Measurements from ENCODE around the gene DNAJB11.

- no peak for TF ChIP-seq CTCF (IDR thresholded peaks at IDR 0.05; ENCODE audit: insufficient read depth, low read length, poor library complexity, severe bottlenecking)
- TF ChIP-seq EZH2phosphoT487 (conservative IDR thresholded peaks at IDR 0.05; ENCODE audit: low read length), result no peak
Measured at GRCh38 chr3:186587183-186587582, 16.7 kb downstream of the DNAJB11 start.

Data from SU-DHL-6 (cell line).